Melanocyte of skin (primary cell): ENCODE measurements around the gene FAF1. TPM values are rescaled to one million over a fixed set of nuclear protein-coding genes. Genes with fewer than 3 reads are reported as not detected.

Source experiments
- small RNA-seq, 2 donors: library from RNA; depleted of rRNA; stranded (forward); fragments of <200 nt; gene quantifications; one replicate each; pipeline ENCODE3, GENCODE V24; 2012
- total RNA-seq, 2 donors: library from RNA; depleted of rRNA; stranded (reverse); fragments of >200 nt; gene quantifications; 2 replicates each; pipeline ENCODE4 v1.2.3, GENCODE V29; 2012

The FAF1 gene
- total RNA-seq: 10 to 100 TPM; 34.1 to 45.3 TPM

DNA sequence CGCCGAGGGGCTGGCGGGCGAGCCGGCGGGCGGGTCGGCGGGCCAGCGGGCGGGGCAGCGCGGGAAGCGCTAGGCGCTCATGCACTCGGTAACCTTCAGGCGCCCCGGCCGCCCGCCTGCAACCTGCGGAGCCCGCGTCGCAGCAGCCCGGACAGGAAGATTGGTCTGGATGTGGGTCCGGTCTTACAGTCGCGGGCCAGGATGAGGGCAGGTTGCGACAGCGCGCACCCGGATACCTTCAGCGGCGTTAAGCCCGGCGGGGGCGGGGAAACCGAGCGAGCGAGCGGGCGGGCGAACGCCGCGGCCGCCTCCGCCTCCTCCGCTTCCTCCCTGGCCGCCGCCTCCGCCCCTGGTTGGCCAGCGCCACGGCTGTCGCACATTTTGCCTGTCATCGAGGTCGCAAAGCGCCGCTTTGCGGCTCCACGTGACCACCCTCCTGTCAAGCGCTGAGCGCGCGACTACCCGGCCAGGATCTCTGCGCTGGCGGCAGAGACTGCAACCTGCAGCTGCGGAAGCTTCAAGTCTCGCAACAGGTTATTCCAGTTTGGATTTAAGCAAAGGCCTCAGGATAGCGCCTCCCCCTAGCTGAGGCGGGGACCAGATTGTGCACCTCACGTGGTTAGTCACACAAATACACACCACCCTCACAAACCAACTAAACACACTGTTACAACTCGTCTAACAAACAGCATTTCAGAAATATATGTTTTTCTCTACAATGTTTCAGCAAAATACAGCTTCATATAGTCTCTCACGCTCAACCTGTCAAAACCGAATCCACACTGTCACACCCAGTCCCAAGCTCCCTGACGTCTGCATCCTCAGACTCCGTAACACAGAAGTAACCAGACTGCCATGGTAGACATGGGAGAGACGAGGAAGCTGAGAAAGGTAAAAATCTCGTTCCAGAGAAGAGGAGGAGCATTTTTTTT is at the start of gene FAF1:
FAF1 (minus strand) TSS at position 355 of the 932 bp plus-strand sequence. CDS start 456 bp downstream, outside the sequence.

DNA sequence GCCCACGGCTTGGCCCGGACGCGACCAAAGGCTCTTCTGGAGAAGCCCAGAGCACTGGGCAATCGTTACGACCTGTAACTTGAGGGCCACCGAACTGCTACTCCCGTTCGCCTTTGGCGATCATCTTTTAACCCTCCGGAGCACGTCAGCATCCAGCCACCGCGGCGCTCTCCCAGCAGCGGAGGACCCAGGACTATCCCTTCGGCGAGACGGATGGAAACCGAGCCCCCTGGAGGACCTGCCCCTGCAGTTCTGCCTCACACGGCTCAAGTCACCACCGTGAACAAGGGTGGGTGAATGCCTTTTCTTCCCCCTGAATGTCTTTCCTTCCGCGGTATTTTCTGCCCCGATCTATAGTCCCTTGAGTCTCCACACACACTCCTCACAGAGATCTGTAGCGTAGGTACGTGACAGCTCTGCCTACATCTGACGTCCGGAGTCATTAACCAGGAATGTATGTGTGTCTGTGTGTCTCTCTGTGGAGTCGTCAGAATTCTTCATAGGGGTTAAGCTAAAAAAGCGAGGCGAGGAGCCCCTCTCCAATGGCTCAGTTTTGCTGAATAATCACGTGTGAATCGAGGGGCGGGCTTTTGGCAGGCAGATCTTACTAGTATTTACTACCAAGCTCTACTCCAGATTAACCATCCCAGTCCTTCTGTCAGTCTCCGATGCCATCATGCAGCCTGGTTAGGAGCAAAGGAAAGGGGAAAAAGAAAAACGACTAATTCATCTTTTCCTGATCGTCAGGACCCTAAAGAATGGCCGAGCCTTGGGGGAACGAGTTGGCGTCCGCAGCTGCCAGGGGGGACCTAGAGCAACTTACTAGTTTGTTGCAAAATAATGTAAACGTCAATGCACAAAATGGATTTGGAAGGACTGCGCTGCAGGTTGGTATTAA is 9.8 kb upstream of the FAF1 start, which contains the start of gene CDKN2C:
CDKN2C (plus strand) TSS at position 635 of the 898 bp plus-strand sequence; CDS start at position 759, 124 bp downstream.

DNA sequence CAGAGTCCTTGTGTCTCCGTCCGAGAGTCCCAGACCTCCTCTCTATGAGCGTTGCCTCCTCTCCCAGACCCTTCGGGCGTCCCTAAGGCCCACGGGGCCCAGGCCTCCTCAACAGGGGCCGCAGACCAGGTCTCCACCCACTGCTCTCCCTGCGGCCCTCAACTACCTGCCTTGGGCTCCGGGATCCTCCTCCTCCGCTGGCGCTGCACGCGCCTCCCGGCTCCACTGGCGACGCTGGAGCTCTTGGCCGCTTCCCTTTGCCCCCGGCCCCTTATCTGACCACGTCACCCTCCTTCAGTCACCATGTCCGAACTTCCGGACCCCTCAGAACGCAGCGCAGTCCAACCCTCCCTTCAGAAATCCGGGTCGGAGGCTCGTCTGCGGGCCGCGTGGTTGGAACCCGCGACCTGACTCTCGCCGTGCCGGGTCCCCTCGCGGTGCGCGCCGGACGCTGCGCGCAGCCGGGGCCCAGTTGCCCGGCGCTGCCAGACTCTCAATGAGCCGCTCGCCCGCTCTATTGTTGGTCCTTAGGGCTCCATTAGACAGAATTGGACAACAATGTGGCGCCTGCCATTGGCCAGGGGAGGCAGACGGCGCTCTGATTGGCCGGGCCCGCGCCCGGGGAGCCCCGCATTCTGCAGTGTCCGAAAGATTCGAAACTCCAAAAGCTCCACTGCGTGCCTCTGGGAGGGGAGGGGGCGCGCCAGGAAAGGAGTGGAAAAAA is 537.0 kb downstream of the FAF1 start, which contains the start of gene DMRTA2:
DMRTA2 (minus strand) TSS at position 498 of the 724 bp plus-strand sequence. CDS start 1,907 bp downstream, outside the sequence.

Small RNA genes within 50 kb of the gene (small RNA-seq; reads per million reads assigned to genes)
- gene RNU6-1026P: 0.09 to 0.12 reads per million in 2 donors

Other genes with a start within 250 kb of the FAF1 start
- 10 to 100 TPM; 24.8 to 29.3 TPM for gene CDKN2C, start 10.0 kb upstream of the FAF1 start, total RNA-seq
- not detected for gene C1orf185, start 142.0 kb upstream of the FAF1 start, total RNA-seq